Loucy (cell line): ENCODE data around the gene SSH3.
A peak's percentile ranks its signal among the peaks of the same experiment; 100 is the strongest.

Experiments
- H2AFZ ChIP-seq: fragments of 200-600 bp; sonication (generic); 2 replicates; pipeline ENCODE4 v1.6.0; 2016; ENCODE audit warnings: antibody characterized with exemption, mild to moderate bottlenecking, low read length, moderate library complexity
- H3F3A ChIP-seq: fragments of 200-600 bp; 2 replicates; pipeline ENCODE4 v1.6.0; 2016; ENCODE audit warnings: antibody characterized with exemption, low read depth, mild to moderate bottlenecking
- H3K27me3 ChIP-seq: fragments of 200-600 bp; sonication (generic); 2 replicates; pipeline ENCODE4 v1.6.1; 2014; ENCODE audit warnings: low read length, mild to moderate bottlenecking; ENCODE audit not compliant: insufficient read depth, poor library complexity, severe bottlenecking
- H3K36me3 ChIP-seq: fragments of 200-600 bp; sonication (generic); 2 replicates; pipeline ENCODE4 v1.6.1; 2016; ENCODE audit warnings: low read length; ENCODE audit not compliant: insufficient read depth
- H3K4me1 ChIP-seq: fragments of 200-600 bp; sonication (generic); 2 replicates; pipeline ENCODE4 v1.5.1; 2014; ENCODE audit warnings: low read length, mild to moderate bottlenecking; ENCODE audit not compliant: insufficient read depth, poor library complexity, severe bottlenecking
- H3K4me2 ChIP-seq: fragments of 200-600 bp; sonication (generic); 2 replicates; pipeline ENCODE4 v1.6.0; 2014; ENCODE audit warnings: antibody characterized with exemption, low read length, low read depth, mild to moderate bottlenecking; ENCODE audit not compliant: poor library complexity, severe bottlenecking
- H3K4me3 ChIP-seq: fragments of 200-600 bp; sonication (generic); 2 replicates; pipeline ENCODE4 v1.5.1; 2014; ENCODE audit warnings: low read length, mild to moderate bottlenecking, mixed read lengths; ENCODE audit not compliant: poor library complexity, severe bottlenecking
- H3K79me2 ChIP-seq: fragments of 200-600 bp; sonication (generic); 2 replicates; pipeline ENCODE4 v1.6.1; 2014; ENCODE audit warnings: low read length; ENCODE audit not compliant: insufficient read depth
- H3K9ac ChIP-seq: fragments of 200-600 bp; sonication (generic); 2 replicates; pipeline ENCODE4 v1.6.0; 2014; ENCODE audit warnings: mild to moderate bottlenecking, low read depth, low read length, moderate library complexity; ENCODE audit not compliant: poor library complexity, severe bottlenecking
- H3K9me2 ChIP-seq: fragments of 200-600 bp; sonication (generic); replicated peaks from 2 replicates; pipeline ENCODE4 v1.6.1; 2016; ENCODE audit warnings: low read depth, low read length, mixed read lengths
- H3K9me3 ChIP-seq: fragments of 200-600 bp; sonication (generic); 2 replicates; pipeline ENCODE4 v1.6.1; 2014; ENCODE audit warnings: mild to moderate bottlenecking, antibody characterized with exemption, low read length, low read depth; ENCODE audit not compliant: insufficient read depth
- H4K20me1 ChIP-seq: fragments of 200-600 bp; sonication (generic); 2 replicates; pipeline ENCODE4 v1.6.0; 2014; ENCODE audit warnings: antibody characterized with exemption, low read length, mild to moderate bottlenecking; ENCODE audit not compliant: insufficient read depth, poor library complexity, severe bottlenecking
- EZH2phosphoT487 ChIP-seq: fragments of 200-600 bp; IDR thresholded peaks from 2 replicates; pipeline ENCODE4 v1.6.1; 2018; ENCODE audit warnings: antibody characterized with exemption, mild to moderate bottlenecking, moderate library complexity, borderline replicate concordance
- TF ChIP-seq, protein P1 (sequence below): fragments of 200-600 bp; sonication (generic); conservative IDR thresholded peaks from 2 replicates; pipeline ENCODE4 v1.5.1; 2014; ENCODE audit warnings: mild to moderate bottlenecking, antibody characterized with exemption, low read length

Gene SSH3

DNA sequence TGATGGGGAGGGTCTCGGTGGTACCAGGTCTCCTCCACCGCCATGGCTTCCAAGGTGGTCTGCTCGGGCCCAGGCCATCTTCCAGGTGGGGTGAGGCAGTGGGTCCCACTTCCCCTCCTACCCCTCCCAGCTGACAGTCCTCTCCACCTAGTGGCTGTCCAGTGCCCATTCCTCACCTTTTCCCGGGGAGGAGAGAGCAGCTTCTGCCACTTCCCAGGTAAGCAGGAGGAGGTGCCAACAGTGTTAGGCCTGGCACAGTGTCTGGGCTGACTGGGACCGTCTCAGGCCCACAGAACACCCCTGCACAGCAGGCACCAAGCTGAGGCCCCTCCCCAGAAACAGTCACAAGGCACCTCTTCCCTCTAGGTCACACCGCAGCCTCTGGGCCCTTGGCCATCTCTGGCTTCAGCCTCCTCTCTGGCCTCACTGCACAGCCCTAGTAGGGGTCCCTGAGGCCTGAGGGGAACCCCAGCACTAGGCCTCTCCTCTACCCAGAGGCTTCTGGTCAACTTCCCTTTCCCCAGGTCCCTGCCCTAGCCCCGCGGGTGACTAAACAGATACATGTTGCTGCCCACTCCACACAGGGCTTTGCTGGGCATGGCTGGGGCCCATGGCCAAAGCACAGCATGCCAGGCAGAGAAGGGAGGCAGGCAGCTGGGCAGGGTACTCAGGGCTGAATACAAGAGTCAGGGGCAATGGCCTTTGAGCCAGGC lies 16.6 kb upstream of the SSH3 start:
- H3K9ac ChIP-seq: peak overlapping the region; percentile 98
- peaks cover 51% of the 10 kb centered on the region for H3K79me2 ChIP-seq
- peak overlapping the region; percentile 90 for H3K4me2 ChIP-seq
- TF ChIP-seq, protein P1, sequence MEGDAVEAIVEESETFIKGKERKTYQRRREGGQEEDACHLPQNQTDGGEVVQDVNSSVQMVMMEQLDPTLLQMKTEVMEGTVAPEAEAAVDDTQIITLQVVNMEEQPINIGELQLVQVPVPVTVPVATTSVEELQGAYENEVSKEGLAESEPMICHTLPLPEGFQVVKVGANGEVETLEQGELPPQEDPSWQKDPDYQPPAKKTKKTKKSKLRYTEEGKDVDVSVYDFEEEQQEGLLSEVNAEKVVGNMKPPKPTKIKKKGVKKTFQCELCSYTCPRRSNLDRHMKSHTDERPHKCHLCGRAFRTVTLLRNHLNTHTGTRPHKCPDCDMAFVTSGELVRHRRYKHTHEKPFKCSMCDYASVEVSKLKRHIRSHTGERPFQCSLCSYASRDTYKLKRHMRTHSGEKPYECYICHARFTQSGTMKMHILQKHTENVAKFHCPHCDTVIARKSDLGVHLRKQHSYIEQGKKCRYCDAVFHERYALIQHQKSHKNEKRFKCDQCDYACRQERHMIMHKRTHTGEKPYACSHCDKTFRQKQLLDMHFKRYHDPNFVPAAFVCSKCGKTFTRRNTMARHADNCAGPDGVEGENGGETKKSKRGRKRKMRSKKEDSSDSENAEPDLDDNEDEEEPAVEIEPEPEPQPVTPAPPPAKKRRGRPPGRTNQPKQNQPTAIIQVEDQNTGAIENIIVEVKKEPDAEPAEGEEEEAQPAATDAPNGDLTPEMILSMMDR: peak; percentile 33
- no peak for TF ChIP-seq EZH2phosphoT487
- no peaks in the 10 kb centered on the region for H3K9me3 ChIP-seq
- H4K20me1 ChIP-seq: peaks cover 23% of the 10 kb centered on the region
- H3F3A ChIP-seq: peaks cover 6% of the 10 kb centered on the region
- peak overlapping the region; percentile 95 for H3K4me3 ChIP-seq
- H3K9me2 ChIP-seq: no peaks in the 10 kb centered on the region
- H2AFZ ChIP-seq: no peak overlapping the region
- H3K36me3 ChIP-seq: peaks cover 56% of the 10 kb centered on the region; the same call in 1 of the 2 replicates
- peaks cover 36% of the 10 kb centered on the region for H3K4me1 ChIP-seq
- no peaks in the 10 kb centered on the region for H3K27me3 ChIP-seq

DNA sequence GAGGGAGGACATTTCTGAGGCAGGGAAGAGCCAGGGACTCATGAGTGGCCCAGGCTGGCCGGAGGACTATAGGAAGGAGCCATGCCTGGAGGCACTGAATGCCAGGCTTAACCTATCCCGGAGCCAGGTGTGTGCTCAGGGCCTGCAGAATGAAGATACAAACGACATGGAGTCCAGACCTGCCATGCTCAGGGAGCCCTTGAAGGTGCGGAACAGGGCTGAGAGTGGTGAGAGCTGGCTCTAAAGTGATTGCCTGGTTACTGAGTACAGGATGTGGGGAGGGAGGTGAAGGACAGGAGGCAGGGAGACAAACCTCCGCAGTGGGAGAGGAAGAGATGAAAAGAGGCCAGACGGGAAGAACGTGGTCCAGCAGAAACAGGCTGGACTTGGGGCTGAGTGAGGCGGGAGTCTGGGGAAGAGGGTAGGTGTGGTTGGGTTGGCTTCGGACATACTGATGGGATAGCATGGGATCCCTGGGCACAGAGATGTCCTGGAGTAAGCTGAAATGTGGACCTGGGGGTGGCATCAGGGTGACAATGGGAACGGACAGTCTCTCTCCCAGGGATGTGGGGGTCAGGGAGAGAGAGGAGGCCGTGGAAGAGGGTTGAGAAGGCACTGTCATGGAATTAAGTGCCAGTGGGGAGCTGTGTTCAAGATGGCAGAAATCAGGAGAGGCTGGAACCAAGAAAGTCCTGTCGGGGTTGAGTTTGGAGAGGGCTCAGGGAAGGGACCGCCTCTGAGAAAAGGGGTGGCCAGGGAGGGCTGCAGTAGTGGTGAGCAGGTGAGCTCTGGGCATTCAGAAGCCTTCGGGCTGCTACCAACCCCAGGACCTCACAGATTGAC lies 15.8 kb upstream of the SSH3 start:
- Histone ChIP-seq H3K27me3 (no peaks in the 10 kb centered on the region), H3F3A (peaks cover 6% of the 10 kb centered on the region), H3K36me3 (peaks cover 53% of the 10 kb centered on the region; the same call in 1 of the 2 replicates), H3K4me3 (peak overlapping the region; percentile 95), H3K79me2 (peaks cover 53% of the 10 kb centered on the region), H3K4me2 (peak overlapping the region; percentile 90), H4K20me1 (peaks cover 23% of the 10 kb centered on the region), H3K4me1 (peaks cover 43% of the 10 kb centered on the region), H3K9me3 (no peaks in the 10 kb centered on the region), H3K9me2 (no peaks in the 10 kb centered on the region), H2AFZ (no peak overlapping the region), H3K9ac (peak overlapping the region; percentile 98)
- TF ChIP-seq, protein P1: no peak
- TF ChIP-seq EZH2phosphoT487: no peak

DNA sequence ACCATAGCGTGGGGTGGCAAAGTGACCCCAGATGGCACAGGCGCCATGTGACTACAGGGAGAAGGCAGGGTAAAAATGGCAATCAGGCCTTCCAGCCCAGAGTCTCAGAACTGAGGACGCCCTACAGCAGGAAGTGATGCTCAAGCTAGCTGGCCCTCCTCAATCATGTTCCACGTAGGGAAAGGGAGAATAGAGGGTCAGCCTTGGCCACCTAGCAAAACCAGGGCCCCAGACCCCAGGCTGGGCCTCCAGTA lies 15.2 kb upstream of the SSH3 start:
- no peaks in the 10 kb centered on the region for H3K9me3 ChIP-seq
- H3K9ac ChIP-seq: peak overlapping the region; percentile 98
- peaks cover 47% of the 10 kb centered on the region; the same call in 1 of the 2 replicates for H3K36me3 ChIP-seq
- peaks cover 53% of the 10 kb centered on the region for H3K79me2 ChIP-seq
- no peaks in the 10 kb centered on the region for H3K27me3 ChIP-seq
- peaks cover 6% of the 10 kb centered on the region for H3F3A ChIP-seq
- H3K9me2 ChIP-seq: no peaks in the 10 kb centered on the region
- peaks cover 28% of the 10 kb centered on the region for H4K20me1 ChIP-seq
- H3K4me2 ChIP-seq: peak overlapping the region; percentile 90
- peak overlapping the region; percentile 95 for H3K4me3 ChIP-seq
- H3K4me1 ChIP-seq: peaks cover 44% of the 10 kb centered on the region
- no peak for TF ChIP-seq EZH2phosphoT487
- TF ChIP-seq, protein P1: no peak
- H2AFZ ChIP-seq: no peak overlapping the region
